22Rv1 (cell line): Measurements from ENCODE around the gene NOS1AP.

Experiments used
- ZFX ChIP-seq: fragments of 450-650 bp; IDR thresholded peaks from 2 replicates; pipeline ENCODE4 v1.6.1; 2017; ENCODE audit warnings: antibody characterized with exemption, borderline replicate concordance
- TF ChIP-seq, protein P1 (sequence below): fragments of 450-650 bp; IDR thresholded peaks from 2 replicates; pipeline ENCODE4 v1.5.1; 2017; ENCODE audit warnings: mild to moderate bottlenecking

DNA sequence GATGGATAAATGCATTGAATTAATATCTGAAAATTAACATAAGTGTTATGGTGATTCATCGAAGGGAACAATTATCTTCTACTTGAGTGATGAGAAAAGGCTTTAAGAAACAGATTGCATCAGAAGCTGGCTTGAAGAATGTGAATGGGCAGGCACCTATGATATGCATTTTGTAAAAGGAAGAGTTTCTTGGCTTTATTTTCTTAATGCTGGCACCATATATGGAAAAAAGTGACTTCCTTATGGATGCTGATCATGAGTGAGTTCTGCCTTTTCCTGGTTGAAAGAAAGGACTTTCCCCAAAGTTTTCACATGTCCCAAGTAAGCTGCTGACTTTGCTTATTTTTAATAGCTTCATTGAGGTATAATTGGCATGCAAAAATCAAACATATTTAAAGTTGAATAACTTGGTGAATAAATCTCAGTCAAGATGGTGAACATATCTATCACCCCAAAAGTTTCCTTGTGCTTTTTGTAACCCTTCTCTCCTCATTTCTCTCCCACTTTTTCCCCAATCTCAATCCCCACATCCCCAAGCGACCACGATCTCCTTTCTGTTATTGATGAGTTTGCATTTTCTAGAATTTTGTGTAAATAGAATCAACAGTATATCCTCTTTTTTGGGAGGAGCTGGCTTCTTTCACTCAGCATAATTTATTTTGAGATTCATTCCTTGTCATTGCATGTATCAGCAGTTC lies 233.0 kb downstream of the NOS1AP start:
- TF ChIP-seq, protein P1, sequence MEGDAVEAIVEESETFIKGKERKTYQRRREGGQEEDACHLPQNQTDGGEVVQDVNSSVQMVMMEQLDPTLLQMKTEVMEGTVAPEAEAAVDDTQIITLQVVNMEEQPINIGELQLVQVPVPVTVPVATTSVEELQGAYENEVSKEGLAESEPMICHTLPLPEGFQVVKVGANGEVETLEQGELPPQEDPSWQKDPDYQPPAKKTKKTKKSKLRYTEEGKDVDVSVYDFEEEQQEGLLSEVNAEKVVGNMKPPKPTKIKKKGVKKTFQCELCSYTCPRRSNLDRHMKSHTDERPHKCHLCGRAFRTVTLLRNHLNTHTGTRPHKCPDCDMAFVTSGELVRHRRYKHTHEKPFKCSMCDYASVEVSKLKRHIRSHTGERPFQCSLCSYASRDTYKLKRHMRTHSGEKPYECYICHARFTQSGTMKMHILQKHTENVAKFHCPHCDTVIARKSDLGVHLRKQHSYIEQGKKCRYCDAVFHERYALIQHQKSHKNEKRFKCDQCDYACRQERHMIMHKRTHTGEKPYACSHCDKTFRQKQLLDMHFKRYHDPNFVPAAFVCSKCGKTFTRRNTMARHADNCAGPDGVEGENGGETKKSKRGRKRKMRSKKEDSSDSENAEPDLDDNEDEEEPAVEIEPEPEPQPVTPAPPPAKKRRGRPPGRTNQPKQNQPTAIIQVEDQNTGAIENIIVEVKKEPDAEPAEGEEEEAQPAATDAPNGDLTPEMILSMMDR: no peak
- TF ChIP-seq ZFX: no peak
